Measurements from ENCODE around the gene CHCHD3. TPM values are rescaled to one million over a fixed set of nuclear protein-coding genes. Genes with fewer than 3 reads are reported as not detected.

The CHCHD3 gene
- polyA plus RNA-seq, 1 donor (not counting 4 experiments of a cell fraction or from before 2014, with no cell fraction given): 59.2 TPM

- Histone ChIP-seq H3K4me2 (ENCODE audit: control insufficient read depth, extremely low read depth, insufficient read depth, low read depth, low read length) (no peak overlapping the region), H3K9ac (ENCODE audit: control insufficient read depth, extremely low read depth, insufficient read depth, low read length) (no peak overlapping the region), H3K27me3 (ENCODE audit: control insufficient read depth, extremely low read depth, insufficient read depth, low read length) (no peaks in the 10 kb centered on the region), H2AFZ (ENCODE audit: control insufficient read depth, low read length) (no peak overlapping the region), H3K27ac (ENCODE audit: control insufficient read depth, insufficient read depth, low read length) (no peak overlapping the region), H4K20me1 (ENCODE audit: control insufficient read depth, extremely low read depth, insufficient read depth, low read length) (no peaks in the 10 kb centered on the region), H3K4me1 (ENCODE audit: control insufficient read depth, extremely low read depth, insufficient read depth, low read length) (no peaks in the 10 kb centered on the region), H3K9me3 (ENCODE audit: control insufficient read depth, low read depth, low read length) (no peaks in the 10 kb centered on the region), H3K79me2 (ENCODE audit: control insufficient read depth, insufficient read depth, low read length) (no peaks in the 10 kb centered on the region), H3K9me1 (ENCODE audit: control insufficient read depth, extremely low read depth, insufficient read depth, low read length) (no peaks in the 10 kb centered on the region), H3K36me3 (ENCODE audit: control insufficient read depth in 2 of 2, extremely low read depth in 1 of 2, insufficient read depth in 2 of 2, low read length in 2 of 2) (peaks cover 0 to 2% of the 10 kb centered on the region in 2 experiments), H3K4me3 (ENCODE audit: control insufficient read depth in 2 of 3, extremely low read depth in 1 of 3, insufficient read depth in 2 of 3, low read depth in 1 of 3, low read length in 3 of 3) (no peak overlapping the region)
- FAIRE-seq (no peak), DNase-seq (ENCODE audit: low read depth, low spot score) (no peak)
- dilution Hi-C loops (cut with MboI; ENCODE audit: extremely low pct_ligation_motif_present, low sequenced_read_pairs): no loop called here
- TF ChIP-seq CTCF (optimal IDR thresholded peaks at IDR 0.05 in 1 of 3, IDR thresholded peaks at IDR 0.05 in 1 of 3, conservative IDR thresholded peaks at IDR 0.05 in 1 of 3; ENCODE audit: extremely low read depth in 1 of 3, insufficient read depth in 2 of 3, low read length in 3 of 3): no peak
Observed at GRCh38 chr7:132910657-132911056, 171.2 kb downstream of the CHCHD3 start.

- H3K9me3 ChIP-seq (ENCODE audit: control insufficient read depth, low read depth, low read length): no peaks in the 10 kb centered on the region
- no peaks in the 10 kb centered on the region for H3K27me3 ChIP-seq (ENCODE audit: control insufficient read depth, extremely low read depth, insufficient read depth, low read length)
- H3K9me1 ChIP-seq (ENCODE audit: control insufficient read depth, extremely low read depth, insufficient read depth, low read length): no peaks in the 10 kb centered on the region
- no peaks in the 10 kb centered on the region for H3K36me3 ChIP-seq (ENCODE audit: control insufficient read depth in 2 of 2, extremely low read depth in 1 of 2, insufficient read depth in 2 of 2, low read length in 2 of 2)
- no peaks in the 10 kb centered on the region for H3K79me2 ChIP-seq (ENCODE audit: control insufficient read depth, insufficient read depth, low read length)
- no peaks in the 10 kb centered on the region for H4K20me1 ChIP-seq (ENCODE audit: control insufficient read depth, extremely low read depth, insufficient read depth, low read length)
- no peak overlapping the region for H3K4me3 ChIP-seq (ENCODE audit: control insufficient read depth in 2 of 3, extremely low read depth in 1 of 3, insufficient read depth in 2 of 3, low read depth in 1 of 3, low read length in 3 of 3)
- H3K27ac ChIP-seq (ENCODE audit: control insufficient read depth, insufficient read depth, low read length): no peak overlapping the region
- dilution Hi-C loops (cut with MboI; ENCODE audit: extremely low pct_ligation_motif_present, low sequenced_read_pairs): no loop called here
- TF ChIP-seq CTCF (optimal IDR thresholded peaks at IDR 0.05 in 1 of 3, IDR thresholded peaks at IDR 0.05 in 1 of 3, conservative IDR thresholded peaks at IDR 0.05 in 1 of 3; ENCODE audit: extremely low read depth in 1 of 3, insufficient read depth in 2 of 3, low read length in 3 of 3): no peak
- TF ChIP-seq EZH2 (IDR thresholded peaks at IDR 0.05; ENCODE audit: low read length): no peak
- no peak overlapping the region for H3K4me2 ChIP-seq (ENCODE audit: control insufficient read depth, extremely low read depth, insufficient read depth, low read depth, low read length)
- no peak overlapping the region for H3K9ac ChIP-seq (ENCODE audit: control insufficient read depth, extremely low read depth, insufficient read depth, low read length)
- no peak for FAIRE-seq
- H2AFZ ChIP-seq (ENCODE audit: control insufficient read depth, low read length): no peak overlapping the region
- no peaks in the 10 kb centered on the region for H3K4me1 ChIP-seq (ENCODE audit: control insufficient read depth, extremely low read depth, insufficient read depth, low read length)
- DNase-seq (ENCODE audit: low read depth, low spot score): no peak
Observed at GRCh38 chr7:132907380-132907940, 174.4 kb downstream of the CHCHD3 start.
